Thyroid gland (tissue), 4 donors: ENCODE results near the gene CDC26. TPM values are rescaled to one million over a fixed set of nuclear protein-coding genes. Genes with fewer than 3 reads are reported as not detected.
A peak's percentile ranks its signal among the peaks of the same experiment; 100 is the strongest.

Source experiments
- DNase-seq, 2 donors: peaks; one replicate each; pipeline ENCODE4 v3.0.0-alpha.2; 2019
- H3K27ac ChIP-seq, 3 donors: fragments of 200-600 bp; sonication (generic); 1 replicate in 2 of 3; 2 replicates in 1 of 3; pipeline ENCODE4 v1.5.1; 2016 to 2019; ENCODE audit warnings: mild to moderate bottlenecking in 1 of 3, moderate library complexity in 1 of 3
- H3K27me3 ChIP-seq: fragments of 200-600 bp; sonication (generic); one replicate; pipeline ENCODE4 v1.5.1; 2019
- H3K36me3 ChIP-seq, 2 donors: fragments of 200-600 bp; sonication (generic); one replicate each; pipeline ENCODE4 v1.5.1; 2016 to 2019
- H3K4me1 ChIP-seq, 2 donors: fragments of 200-600 bp; sonication (generic); one replicate each; pipeline ENCODE4 v1.5.1; 2017 to 2019
- H3K4me3 ChIP-seq, 3 donors: fragments of 200-600 bp; sonication (generic); replicated peaks in 1 of 3; 1 replicate in 2 of 3; 2 replicates in 1 of 3; pipeline ENCODE4 v1.5.1; 2016; ENCODE audit warnings: mild to moderate bottlenecking in 1 of 3
- H3K9me3 ChIP-seq: fragments of 200-600 bp; sonication (generic); one replicate; pipeline ENCODE4 v1.5.1; 2017
- POLR2A ChIP-seq, 2 donors: fragments of 450-650 bp; IDR thresholded peaks; one replicate each; pipeline ENCODE4 v1.6.1; 2017; ENCODE audit warnings: antibody characterized with exemption in 2 of 2, mild to moderate bottlenecking in 2 of 2, moderate library complexity in 1 of 2
- WGBS, 2 donors: methylation state at CpG; one replicate each; pipeline ENCODE4 v1.1.5; 2017; 5-methylcytosine and 5-hydroxymethylcytosine counted together
- intact Hi-C: fragments of 100-400 bp; cut with DNase I; formaldehyde crosslinking; loops from one replicate; pipeline ENCODE4 v1.15.1; 2023
- total RNA-seq, 4 donors: library from RNA; depleted of rRNA; stranded (reverse); fragments of >200 nt; gene quantifications; one replicate each; pipeline ENCODE4 v1.2.3, GENCODE V29; 2016
- TF ChIP-seq, protein P1 (sequence below), 6 experiments: fragments of 200-600 bp in 3 of 6; fragments of 450-650 bp in 3 of 6; sonication (generic) in 3 of 6; IDR thresholded peaks; one replicate each; pipeline ENCODE4 v1.5.1; 2016 to 2019; ENCODE audit warnings: antibody characterized with exemption in 6 of 6, mild to moderate bottlenecking in 2 of 6, inconsistent platforms in 1 of 6, moderate library complexity in 1 of 6

The CDC26 gene
- total RNA-seq, 4 donors from 2014 or later = 23.0 to 73.5 (median 38.3) TPM

DNA sequence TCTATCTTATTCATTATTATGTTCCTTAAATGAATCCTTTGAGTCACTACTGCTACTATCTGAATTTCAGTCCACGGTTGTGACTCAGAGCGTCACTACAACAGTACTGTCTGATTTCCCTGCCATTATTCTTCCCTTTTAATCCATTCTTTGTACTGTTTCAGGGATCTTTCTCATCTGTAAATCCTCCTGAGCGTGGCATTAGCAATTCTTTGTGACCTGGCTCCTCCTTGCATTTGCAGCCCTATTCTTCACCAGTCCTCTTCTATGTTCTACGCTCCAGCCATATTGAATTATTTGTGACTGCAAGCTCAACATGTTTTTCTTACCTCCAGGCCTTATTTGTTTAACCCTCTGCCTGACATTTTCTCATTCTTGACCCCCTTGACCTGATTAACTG lies 6.0 kb upstream of the CDC26 start:
- no peaks in the 10 kb centered on the region for H3K27me3 ChIP-seq
- H3K27ac ChIP-seq = no peak overlapping the region
- H3K9me3 ChIP-seq = no peaks in the 10 kb centered on the region
- DNase-seq = no peak
- WGBS, 2 donors = 97 to 99% methylated on average over 4 of the region's 4 CpGs
- peaks cover 2 to 7% of the 10 kb centered on the region in 2 donors for H3K4me1 ChIP-seq
- TF ChIP-seq, protein P1, sequence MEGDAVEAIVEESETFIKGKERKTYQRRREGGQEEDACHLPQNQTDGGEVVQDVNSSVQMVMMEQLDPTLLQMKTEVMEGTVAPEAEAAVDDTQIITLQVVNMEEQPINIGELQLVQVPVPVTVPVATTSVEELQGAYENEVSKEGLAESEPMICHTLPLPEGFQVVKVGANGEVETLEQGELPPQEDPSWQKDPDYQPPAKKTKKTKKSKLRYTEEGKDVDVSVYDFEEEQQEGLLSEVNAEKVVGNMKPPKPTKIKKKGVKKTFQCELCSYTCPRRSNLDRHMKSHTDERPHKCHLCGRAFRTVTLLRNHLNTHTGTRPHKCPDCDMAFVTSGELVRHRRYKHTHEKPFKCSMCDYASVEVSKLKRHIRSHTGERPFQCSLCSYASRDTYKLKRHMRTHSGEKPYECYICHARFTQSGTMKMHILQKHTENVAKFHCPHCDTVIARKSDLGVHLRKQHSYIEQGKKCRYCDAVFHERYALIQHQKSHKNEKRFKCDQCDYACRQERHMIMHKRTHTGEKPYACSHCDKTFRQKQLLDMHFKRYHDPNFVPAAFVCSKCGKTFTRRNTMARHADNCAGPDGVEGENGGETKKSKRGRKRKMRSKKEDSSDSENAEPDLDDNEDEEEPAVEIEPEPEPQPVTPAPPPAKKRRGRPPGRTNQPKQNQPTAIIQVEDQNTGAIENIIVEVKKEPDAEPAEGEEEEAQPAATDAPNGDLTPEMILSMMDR (IDR thresholded peaks at IDR 0.05) = no peak
- no peak for TF ChIP-seq POLR2A (IDR thresholded peaks at IDR 0.05)
- no peak overlapping the region for H3K4me3 ChIP-seq
- intact Hi-C loops = no loop called here
- peaks cover 51 to 73% of the 10 kb centered on the region in 2 donors for H3K36me3 ChIP-seq

DNA sequence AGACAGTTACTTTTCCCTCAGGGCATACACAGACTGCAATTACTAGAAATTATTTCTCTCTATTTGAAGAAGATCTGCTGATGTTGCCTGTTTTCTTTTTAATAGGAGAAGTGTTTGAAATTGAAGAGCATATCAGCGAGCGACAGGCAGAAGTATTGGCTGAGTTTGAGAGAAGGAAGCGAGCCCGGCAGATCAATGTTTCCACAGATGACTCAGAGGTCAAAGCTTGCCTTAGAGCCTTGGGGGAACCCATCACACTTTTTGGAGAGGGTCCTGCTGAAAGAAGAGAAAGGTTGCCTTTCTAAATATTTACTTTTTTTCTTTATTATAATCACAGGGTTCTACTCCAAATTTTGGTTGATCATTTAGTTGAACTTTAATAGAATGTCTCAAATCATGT lies 3.5 kb upstream of the CDC26 start:
- H3K9me3 ChIP-seq = no peaks in the 10 kb centered on the region
- WGBS, 2 donors = 89 to 92% methylated on average over 4 of the region's 4 CpGs
- H3K27ac ChIP-seq = no peak overlapping the region
- H3K4me1 ChIP-seq = peaks cover 12 to 17% of the 10 kb centered on the region in 2 donors
- no peak for TF ChIP-seq POLR2A (IDR thresholded peaks at IDR 0.05)
- TF ChIP-seq, protein P1 (IDR thresholded peaks at IDR 0.05) = no peak
- intact Hi-C loops = loop anchor here (10.0 kb wide), 1 partner anchor 54 kb away; the partner anchor contains the start of genes FKBP15 and SLC31A1
- no peak for DNase-seq
- no peaks in the 10 kb centered on the region for H3K27me3 ChIP-seq
- H3K36me3 ChIP-seq = peaks cover 30 to 55% of the 10 kb centered on the region in 2 donors
- no peak overlapping the region for H3K4me3 ChIP-seq

DNA sequence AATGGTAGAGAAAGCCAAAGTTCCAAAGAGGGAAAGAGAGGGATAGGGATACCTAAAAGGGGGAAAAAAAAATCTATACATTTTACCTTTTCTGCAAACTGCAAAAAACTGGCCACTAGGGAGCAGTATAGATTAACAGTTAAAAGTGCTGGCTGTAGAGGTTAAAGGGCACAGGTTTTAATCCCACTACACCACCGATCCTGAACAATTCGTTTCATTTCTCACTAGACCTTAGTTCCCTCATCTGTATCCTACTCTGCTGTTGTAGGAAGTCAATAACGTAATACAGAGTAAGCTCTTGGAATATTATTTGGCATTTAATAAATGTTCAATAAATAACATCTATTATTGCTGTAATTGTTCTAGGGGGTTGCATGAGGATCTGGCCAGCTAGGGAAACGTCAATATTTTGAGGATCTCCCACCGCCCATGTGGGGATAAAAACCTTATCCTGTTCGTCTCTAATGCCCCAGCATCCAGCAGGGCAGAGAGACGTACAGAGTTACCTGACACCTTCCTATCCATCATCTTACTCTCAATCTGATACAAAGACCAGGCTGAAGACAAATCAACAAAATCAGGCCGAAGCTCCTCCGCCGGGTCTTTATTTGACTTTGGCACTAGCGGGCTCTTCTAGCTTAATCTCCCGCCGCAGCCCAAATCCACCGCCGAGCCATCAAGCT lies 757 bp downstream of the CDC26 start:
- 1 to 2% methylated on average over 15 of the region's 15 CpGs for WGBS, 2 donors
- Histone ChIP-seq H3K4me1 (peaks cover 12 to 17% of the 10 kb centered on the region in 2 donors), H3K4me3 (peak overlapping the region in 2 of 3 donors; percentile 70 to 73), H3K9me3 (no peaks in the 10 kb centered on the region), H3K27me3 (no peaks in the 10 kb centered on the region), H3K36me3 (peaks cover 34 to 43% of the 10 kb centered on the region in 2 donors), H3K27ac (peak overlapping the region; percentile 77 to 87 (median 86))
- TF ChIP-seq POLR2A (IDR thresholded peaks at IDR 0.05) = no peak
- TF ChIP-seq, protein P1 (IDR thresholded peaks at IDR 0.05) = peak; percentile 33 to 72 (median 65)
- intact Hi-C loops = loop anchor here (5.0 to 10.0 kb wide), 3 partner anchors 50 to 383 kb away; partner anchors contain the start of genes FKBP15 and SLC31A1
- DNase-seq = no peak

DNA sequence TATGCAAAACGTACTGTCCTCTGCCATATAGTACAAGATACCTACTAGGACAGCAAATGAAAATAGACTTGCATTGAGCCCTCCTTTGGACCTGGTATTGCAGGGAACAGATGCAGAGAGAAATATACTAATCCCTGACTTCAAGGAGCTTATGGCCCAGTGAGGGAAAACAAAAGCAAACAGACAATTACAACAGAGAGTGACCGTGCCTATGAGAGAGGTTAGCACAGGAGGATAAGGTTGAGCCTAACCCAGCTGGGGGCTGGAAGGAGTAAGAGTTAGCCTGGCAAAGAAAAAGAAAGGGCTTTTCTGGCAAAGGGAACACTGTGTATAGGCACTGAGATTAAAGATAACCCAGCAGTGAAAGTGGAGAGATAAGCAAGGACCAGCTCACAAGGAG lies 5.5 kb downstream of the CDC26 start:
- no peak overlapping the region for H3K27ac ChIP-seq
- WGBS, 2 donors = 93 to 96% methylated on average over 2 of the region's 2 CpGs
- TF ChIP-seq, protein P1 (IDR thresholded peaks at IDR 0.05) = no peak
- TF ChIP-seq POLR2A (IDR thresholded peaks at IDR 0.05) = no peak

DNA sequence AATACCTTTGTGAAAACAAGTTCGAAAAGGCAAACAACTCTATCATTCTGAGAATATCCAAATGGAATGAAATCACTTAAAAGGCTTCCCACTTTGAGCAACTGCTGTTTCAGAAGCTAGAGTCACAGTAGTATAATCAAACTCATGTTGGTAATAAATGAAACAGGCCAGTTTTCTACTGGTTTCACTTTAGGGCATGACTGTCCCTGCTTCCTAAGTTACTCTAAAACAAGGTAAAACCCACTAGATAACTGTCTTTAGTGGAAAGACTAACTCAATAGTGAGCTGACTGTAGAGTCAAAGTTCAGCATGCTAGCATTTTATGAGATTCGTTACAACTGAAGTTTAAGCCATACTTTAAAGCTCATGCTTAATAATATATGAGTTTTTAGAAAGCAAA lies 6.0 kb downstream of the CDC26 start:
- Histone ChIP-seq H3K4me3 (no peak overlapping the region), H3K9me3 (no peaks in the 10 kb centered on the region), H3K4me1 (peaks cover 4 to 5% of the 10 kb centered on the region in 2 donors), H3K27me3 (no peaks in the 10 kb centered on the region), H3K27ac (no peak overlapping the region), H3K36me3 (peaks cover 35 to 54% of the 10 kb centered on the region in 2 donors)
- 91 to 97% methylated on average over 2 of the region's 2 CpGs for WGBS, 2 donors
- TF ChIP-seq, protein P1 (IDR thresholded peaks at IDR 0.05) = no peak
- no peak for TF ChIP-seq POLR2A (IDR thresholded peaks at IDR 0.05)
- no peak for DNase-seq
- intact Hi-C loops = no loop called here

More for the DNA sequence above, 5.5 kb downstream of the CDC26 start:
- Histone ChIP-seq H3K4me1 (peaks cover 5 to 6% of the 10 kb centered on the region in 2 donors), H3K36me3 (peaks cover 35 to 54% of the 10 kb centered on the region in 2 donors), H3K4me3 (no peak overlapping the region), H3K9me3 (no peaks in the 10 kb centered on the region), H3K27me3 (no peaks in the 10 kb centered on the region)
- intact Hi-C loops = loop anchor here (5.0 to 10.0 kb wide), 3 partner anchors 45 to 387 kb away; partner anchors contain the start of genes FKBP15 and SLC31A1
- DNase-seq = no peak
